AG09309 (cell line): ENCODE results near the gene ATP8A2.

Source experiments
- DNase-seq: peaks from one replicate; pipeline ENCODE4 v3.0.0-alpha.2; 2010; ENCODE audit warnings: low read depth
- H3K4me3 ChIP-seq: 2 replicates; pipeline ENCODE4 v1.5.1; 2011; ENCODE audit warnings: mild to moderate bottlenecking, low read depth, low read length, moderate library complexity; ENCODE audit not compliant: control insufficient read depth
- TF ChIP-seq, protein P1 (sequence below): IDR thresholded peaks from 2 replicates; pipeline ENCODE4 v1.5.1; 2011; ENCODE audit warnings: mild to moderate bottlenecking, low read depth, low read length, inconsistent platforms; ENCODE audit not compliant: insufficient read depth, control insufficient read depth; ENCODE audit errors: missing control alignments

The ATP8A2 gene

DNA sequence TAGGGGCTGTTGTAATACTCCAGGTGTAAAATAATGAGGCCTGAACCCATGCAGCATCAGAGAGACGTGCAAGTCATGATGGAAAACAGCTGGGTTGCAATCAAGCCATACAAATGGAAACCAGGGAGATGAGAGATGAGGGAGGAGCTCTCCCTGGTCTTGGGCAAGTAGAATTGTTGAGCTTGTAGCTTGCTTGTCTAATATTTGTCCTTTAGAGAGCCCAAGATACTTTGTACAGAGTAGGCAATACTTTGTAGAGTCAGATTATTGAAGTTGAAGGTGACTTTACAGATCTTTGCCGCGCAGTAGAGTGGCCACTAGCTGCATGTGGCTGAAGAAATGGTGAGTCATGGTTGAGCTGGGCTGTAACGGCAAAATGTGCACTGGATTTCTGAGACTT is 8.3 kb downstream of the ATP8A2 start:
- H3K4me3 ChIP-seq, result no peak overlapping the region
- TF ChIP-seq, protein P1, sequence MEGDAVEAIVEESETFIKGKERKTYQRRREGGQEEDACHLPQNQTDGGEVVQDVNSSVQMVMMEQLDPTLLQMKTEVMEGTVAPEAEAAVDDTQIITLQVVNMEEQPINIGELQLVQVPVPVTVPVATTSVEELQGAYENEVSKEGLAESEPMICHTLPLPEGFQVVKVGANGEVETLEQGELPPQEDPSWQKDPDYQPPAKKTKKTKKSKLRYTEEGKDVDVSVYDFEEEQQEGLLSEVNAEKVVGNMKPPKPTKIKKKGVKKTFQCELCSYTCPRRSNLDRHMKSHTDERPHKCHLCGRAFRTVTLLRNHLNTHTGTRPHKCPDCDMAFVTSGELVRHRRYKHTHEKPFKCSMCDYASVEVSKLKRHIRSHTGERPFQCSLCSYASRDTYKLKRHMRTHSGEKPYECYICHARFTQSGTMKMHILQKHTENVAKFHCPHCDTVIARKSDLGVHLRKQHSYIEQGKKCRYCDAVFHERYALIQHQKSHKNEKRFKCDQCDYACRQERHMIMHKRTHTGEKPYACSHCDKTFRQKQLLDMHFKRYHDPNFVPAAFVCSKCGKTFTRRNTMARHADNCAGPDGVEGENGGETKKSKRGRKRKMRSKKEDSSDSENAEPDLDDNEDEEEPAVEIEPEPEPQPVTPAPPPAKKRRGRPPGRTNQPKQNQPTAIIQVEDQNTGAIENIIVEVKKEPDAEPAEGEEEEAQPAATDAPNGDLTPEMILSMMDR, result no peak
- no peak for DNase-seq

DNA sequence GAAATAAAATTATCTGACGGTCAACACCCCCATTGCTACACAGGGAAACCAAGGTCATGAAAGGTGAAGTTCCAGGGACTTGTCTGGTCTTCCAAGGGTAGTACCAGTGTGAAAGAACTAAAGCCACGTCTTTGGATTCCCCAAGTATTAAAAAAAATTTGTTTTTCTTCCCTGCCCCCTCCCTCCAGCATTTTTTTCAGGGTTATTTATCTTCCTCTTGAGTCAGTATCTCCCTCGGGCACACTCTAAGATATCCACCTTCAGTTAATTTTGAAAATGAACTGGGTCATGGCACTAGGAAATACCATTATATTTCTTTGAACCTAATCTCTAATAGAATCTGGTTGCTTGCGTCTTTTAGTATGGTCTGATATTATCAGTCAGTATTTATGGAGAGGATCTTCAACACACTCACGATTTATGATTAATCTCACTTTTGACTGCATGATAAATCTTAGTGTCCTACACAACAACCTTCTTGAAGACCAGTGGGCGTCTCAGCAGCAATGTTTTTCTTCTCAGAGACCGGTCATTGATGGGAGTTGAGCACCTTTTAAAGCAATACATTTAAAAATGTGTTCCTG is 9.1 kb downstream of the ATP8A2 start:
- TF ChIP-seq, protein P1, result no peak
- H3K4me3 ChIP-seq, result no peak overlapping the region
- no peak for DNase-seq

DNA sequence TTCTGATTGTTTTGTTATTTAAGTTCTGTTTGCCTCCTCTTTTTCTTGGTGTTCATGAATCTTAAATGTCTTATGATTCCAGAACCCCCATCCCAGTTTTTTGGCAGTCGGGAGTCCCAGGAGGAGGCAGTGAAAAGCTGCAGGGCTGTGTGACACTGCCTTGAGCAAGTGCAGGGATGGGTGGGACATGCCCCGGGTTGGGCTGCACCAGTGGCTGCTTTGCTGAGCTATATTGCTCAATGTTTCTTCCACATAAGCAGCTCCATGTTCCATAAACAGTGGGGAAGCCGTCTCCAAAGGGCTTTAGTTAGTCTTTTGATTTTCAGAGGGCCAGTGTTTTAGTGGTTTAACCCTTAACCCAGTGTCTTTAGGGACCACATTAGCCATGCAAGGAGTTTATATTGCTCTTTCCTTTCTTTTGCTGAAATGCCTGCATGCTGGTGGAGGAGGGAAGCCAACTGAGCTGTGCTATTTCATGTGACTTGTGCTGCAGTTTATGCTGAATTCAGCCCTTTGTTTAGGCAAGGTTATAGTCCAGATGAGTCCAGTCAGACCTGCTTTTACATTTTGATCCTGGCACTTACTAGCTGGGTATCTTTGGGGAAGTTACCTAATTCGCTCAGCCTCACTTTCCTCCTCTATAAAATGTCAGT is 13.1 kb downstream of the ATP8A2 start:
- no peak overlapping the region for H3K4me3 ChIP-seq
- TF ChIP-seq, protein P1, result no peak
- DNase-seq, result no peak

DNA sequence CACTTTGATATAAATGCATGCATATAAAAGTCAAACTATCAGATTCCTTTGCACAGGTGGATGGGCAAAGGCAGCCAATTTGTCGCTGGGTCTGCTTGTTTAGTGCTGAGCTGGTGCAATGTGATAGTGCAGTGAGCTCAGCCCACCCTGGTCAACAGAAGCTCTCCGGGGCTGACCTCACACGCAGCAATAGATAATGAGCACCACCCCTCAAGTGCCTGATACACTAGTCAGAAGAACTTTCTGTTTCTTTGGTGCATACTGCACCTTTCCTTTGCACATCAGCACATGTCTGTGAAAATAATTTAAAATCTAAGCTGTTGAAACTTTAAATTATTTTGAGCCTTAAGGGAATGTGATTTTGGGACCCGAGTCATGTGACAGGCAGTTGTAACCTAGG is 20.2 kb downstream of the ATP8A2 start:
- TF ChIP-seq, protein P1, result no peak
- no peak overlapping the region for H3K4me3 ChIP-seq
- DNase-seq, result no peak

DNA sequence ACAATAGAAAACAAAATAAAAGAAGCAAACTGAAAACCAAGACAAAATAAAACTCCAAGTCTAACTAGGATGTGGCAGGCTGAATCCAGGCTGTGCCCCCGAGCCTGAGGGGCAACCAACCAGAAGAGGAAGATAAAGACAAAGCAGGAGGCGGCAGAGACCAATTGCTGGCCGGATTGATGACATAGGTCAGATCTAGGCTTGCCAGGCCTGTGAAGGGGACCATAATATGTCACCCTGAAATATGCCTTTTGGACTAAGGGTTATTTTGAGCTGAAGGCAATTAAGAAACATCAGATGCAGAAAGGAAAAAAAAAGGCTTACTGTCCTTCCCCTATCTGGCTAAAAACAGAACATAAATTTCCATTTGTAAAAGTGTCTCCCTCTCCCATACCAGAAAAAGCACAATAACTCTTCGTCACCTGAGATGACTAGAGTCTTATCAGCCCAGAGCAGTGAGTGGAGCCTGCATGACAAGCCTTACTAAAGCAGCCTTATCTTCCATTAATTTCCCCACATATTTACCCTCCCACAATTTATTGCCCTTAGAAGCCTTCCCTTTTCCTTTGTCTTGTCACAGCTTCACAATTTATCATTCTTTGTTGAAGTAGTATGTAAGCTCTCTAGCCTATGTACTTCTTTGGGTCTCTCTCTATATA is 22.8 kb downstream of the ATP8A2 start:
- no peak overlapping the region for H3K4me3 ChIP-seq
- TF ChIP-seq, protein P1, result no peak
- DNase-seq, result no peak

DNA sequence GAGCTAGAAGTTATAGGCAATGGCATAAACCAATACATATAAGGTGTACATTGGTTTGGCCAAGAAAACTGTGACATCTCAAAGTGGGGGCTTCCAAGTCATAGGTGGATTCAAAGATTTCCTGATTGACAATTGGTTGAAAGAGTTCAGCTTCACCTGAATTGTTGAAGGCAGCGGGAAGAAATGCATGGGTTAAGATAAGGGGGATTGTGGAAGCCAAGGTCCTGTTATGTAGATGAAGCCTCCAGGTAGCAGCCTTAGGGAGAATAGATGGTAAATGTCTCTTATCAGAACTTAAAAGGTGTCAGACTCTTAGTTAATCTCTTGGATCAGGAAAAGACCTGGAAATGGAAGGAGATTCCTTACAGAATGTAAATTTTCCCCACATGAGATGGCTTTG is 26.0 kb downstream of the ATP8A2 start:
- TF ChIP-seq, protein P1, result no peak
- no peak overlapping the region for H3K4me3 ChIP-seq
- no peak for DNase-seq
